Superior temporal gyrus (tissue), 1 donor: ENCODE data around the gene DRD3.

Source experiments
- DNase-seq: peaks from one replicate; pipeline ENCODE4 v3.0.0-alpha.2; 2016; ENCODE audit errors: extremely low spot score

Gene DRD3

DNA sequence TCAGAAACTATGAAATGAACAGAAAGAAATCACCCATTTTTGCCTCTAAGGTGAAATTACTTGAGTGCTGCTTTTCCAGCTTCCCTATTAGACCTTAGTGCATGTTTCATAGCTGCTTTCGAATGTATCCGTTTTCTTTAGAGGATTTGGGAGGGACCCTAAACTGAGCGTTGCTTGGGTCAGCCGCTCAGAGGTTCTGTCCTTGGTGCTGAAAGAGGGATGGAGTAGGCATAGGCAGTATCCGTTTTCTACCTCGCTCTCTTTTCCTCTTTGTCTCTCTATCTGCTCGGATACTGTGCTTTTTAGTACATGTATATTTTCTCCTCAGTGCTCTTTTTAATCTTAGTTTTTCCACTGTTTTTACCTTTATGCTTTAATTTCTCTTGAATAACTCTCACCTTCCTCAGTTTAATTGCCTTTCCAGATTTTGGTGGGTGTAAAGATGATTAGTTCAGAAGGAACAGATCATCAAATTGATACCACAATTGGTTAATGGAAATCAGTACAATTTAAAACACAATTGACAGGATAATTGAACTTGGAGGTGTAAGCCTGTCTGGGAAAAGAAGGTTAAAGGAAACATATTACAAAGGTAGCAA is at the start of gene DRD3:
Gene DRD3, minus strand, starts transcription at position 283 of the 599 bp plus-strand sequence. CDS start 7,060 bp downstream, outside the sequence.
- DNase-seq = no peak

DNA sequence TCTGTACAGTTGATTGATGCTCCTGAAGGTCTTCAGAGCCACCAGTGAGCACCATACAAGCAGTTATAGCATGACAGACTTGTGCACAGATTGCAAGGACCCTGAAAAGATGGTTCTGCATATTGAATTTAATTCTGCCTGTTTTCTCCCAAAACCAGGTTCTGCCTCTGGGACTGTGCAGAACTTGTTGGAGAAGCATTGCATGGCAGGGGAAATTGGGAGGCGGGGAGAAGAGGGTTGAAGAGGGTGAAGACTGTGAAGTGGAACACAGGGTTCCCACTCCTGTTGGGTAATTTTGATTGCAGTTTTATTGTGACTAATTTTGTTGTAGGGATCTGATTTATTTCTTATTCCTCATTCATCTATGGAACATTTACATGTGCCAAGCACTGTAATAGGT is 48.2 kb upstream of the DRD3 start:
- no peak for DNase-seq

DNA sequence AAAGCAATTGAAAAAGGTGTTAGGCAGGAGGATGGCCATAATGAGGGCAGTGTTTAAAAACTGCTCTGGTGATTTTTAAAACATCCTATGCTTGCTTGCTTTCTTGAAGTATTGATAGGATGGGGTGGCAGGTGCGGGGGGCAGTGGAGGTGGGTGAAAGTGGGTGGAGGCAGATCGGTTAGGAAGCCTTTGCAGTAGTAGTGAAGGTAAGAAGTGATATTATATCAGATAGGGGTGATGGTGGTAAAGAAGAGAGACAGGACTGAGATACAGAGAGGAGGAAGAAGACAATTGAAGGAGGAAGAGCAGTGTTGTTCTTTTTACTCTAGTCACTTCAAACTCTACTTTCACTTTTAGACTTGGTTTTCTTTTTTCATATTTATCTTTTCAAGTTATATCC is 47.5 kb upstream of the DRD3 start:
- DNase-seq = no peak

DNA sequence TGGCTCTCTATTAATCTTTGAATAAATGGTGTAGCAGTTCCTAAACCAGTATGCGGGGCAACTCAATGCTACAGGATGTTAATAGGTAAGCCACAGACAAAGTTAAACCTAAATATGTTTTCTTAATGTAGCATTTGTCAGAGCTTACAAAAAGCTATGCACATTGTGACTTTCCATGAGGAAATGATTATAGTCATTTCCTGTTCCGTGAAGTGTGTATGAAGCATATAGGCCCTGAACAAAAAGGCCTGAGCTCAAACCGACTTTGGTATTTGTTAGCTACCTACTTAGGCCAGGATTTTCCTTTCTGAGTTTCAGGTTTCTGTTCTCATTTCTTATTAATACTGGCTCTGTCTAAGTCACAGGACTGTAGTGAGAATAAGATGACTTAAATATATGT is 44.3 kb upstream of the DRD3 start:
- no peak for DNase-seq

DNA sequence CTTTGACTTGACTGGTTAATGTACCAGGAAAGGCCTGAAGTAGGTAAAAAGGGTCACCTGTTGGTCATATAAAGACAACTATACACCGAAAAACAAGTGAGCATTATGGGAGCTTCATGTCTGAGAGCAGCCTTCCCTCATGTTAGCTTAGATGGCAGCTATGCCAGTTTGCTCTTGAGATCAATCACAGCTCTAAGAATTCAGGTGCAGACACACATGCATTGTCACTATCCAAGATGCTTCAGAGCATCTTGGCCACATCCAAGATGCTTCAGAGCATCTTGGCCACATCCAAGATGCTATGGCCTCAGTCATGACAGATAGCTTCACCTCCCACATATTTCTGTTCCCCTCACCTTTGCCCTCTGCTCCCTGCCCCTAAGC is 43.0 kb upstream of the DRD3 start:
- no peak for DNase-seq

DNA sequence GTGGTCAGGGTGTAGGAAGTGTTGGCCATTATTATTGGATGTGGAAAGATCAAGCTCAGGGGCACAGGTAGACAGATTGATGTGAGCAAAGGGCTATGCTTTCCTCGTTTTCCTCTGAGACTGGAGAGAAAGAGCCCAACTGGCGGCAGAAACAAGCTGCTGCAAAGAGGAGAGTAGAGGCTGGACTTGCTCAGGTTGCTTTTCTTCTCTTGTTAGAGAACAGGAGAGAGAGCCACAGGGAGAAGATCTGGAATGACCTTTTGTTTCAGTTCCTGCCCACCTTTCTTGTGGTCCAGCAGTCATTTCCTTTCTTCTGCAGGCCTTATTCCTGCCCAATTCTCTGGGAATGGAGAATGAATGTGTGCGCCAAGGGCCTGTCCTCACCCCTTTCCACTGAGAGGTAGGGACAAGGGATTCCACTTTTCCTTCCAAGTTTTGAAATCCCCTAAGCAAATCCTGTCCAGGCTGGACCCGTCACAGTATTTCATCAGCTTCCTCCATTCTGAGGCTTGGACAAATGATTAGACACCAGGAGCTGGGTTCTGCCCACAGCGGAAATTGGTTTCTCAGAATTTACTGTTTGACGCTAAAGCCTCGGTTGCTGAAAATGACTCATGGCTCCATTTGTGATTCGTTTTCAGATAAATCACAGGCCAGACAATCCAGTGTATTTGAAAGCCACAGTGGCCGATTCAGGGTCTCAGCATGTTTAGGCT is 42.5 kb upstream of the DRD3 start:
- DNase-seq = no peak

DNA sequence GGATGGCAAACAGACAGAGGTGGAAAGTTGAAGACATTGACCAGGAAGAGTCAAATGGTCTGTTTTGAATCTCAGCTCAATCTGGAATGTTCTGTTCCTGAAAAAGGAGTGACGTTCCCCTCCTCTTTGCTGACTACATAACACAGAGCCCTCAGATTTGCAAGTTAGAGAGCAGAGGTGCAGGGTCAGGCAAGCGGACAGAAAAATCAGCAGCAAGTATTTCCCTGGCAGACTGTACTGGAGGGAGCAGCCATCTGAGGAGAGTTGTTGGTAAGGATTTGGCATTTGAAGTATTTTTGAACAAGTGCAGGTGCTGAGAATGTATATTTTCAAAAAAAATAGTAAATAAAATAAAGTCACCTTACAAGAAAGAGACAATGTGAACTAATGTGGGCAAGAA is 40.9 kb upstream of the DRD3 start:
- no peak for DNase-seq

DNA sequence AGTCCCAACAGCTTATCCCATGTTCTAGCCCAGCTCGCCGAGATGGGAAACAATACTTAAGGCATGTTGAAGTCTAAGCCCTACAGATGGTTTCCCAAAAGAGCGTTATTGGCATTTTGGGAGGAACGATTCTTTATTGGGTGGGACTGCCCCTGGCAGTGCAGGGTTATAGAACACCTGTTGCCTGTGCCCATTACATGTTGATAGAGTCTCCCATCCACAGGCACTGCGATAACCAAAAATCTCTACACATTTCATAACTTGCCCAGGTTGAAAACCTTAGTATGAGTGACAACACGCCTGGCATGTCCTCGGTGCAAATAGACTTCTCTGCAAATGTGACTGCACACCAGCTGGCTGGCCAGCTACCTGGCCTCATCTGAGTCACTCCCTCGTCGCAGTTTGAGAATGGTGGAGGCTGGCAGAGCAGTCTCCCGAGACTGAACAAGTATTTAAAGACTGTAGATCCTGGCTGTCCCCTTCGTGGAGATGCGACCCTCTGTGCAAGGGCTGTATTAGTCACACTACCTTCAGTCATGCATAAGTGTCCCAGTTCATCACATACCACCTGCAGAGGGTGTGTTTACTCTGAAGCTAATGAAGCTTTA is 39.8 kb upstream of the DRD3 start:
- DNase-seq = no peak

DNA sequence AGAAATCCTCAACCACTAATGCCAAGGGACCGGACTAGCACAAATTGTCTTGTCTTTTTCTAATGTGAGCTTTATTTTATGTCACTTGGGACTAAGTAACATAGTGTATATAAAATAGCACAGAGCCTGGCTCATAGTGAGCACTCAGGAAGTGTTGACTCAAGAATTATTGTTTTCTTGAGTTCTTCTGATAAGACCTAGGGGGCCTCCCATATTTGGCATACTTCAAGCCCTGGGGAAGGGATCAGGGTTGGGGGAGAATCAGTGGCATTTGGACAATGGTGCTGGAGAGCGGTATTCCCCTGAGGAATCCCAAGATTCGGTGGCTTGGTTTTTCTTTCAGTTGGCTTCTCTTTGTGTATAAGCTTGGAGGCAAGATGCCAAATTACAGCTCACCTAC is 39.2 kb upstream of the DRD3 start:
- DNase-seq = no peak

DNA sequence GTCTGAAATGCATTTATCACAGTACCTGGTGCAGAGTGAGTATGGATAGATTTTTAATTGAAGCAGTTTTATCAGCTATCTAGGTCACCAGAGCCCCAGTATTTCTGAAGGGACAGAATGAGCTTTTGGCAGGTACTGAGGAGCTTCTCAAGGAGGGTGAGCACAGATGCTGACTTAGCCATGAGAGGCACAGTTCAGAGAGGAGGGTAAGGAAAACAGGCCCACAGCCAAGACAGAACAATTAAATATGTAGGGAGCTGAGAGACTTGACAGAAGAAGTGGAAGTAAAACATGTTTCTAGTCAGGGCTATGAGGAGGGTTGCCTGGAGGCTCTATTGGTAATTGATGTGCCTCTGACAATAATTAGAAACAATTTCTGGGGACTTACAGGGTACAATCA is 38.4 kb upstream of the DRD3 start:
- DNase-seq = no peak

DNA sequence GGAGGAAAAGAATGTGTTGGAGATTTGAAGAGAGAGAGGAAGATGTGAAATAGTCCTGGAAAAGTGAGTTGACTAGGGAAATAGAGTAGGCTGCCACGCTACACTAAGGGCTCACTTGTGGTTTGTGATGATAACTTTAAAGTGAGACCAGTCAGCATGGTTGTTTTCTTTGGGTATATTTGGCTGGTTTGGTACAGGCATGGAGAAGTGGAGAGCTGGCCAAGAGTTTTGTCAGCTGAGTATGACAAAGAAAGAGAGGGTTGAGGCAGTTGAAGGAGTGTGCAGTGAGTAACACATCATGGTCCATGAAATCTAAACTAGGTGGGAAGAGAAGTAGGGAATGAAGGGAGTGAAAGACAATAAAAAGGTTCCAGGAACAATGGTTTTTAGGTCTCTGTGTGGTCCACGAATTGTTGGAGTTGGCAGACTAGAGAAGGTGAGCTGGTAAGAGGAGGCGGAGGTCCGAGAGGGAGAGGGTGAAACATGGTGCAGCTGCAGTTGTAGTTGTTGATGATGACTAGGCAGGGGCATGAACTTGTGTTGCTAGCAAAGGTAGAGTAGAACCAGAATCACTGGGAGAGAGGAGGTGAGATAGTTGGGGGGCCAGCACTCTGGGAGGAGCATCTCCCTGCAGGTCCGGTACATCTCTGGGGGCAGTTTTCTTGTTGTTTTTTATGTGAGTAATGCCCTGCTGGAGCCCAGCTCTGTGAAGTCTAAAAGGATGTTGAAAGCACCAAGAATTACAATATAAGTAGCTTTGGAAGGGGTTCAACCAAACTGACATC is 37.5 kb upstream of the DRD3 start:
- no peak for DNase-seq

DNA sequence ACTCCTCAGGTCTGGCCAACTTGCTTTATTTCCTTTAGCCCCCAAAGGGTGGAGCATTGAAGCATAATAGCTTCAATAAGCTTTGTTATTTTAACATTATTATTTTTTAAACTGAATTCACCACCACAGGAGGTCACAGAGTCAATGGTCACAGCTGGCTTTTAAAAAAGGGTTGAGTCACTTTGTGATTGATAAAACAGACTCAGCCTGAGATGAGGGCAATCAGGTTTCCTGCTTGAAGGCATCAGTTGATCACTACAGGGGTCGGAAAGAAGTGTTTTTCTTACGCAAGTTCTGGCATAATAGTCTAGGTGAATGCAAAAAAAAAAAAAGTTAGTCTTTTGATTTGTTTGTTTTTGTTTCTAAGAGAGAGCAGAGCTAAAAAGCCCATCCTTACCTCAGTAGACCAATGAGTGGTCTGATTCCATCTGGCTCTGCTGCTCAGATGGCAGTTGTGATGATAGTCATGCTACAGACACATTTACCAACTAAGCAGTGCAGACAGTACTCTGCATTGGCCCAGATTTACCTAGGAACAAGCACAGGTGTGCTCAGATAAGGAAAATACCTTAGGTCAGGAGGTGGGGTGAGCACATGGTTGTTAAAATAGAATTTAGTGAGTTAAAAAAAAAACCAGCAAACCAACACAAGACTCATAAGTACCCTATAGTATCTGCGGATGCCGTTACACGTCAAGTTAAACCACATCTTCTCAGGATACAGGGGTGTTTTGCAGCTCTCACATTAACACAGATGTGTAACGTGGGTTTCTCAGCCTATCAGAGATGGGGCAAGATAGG is 35.9 kb upstream of the DRD3 start:
- no peak for DNase-seq

DNA sequence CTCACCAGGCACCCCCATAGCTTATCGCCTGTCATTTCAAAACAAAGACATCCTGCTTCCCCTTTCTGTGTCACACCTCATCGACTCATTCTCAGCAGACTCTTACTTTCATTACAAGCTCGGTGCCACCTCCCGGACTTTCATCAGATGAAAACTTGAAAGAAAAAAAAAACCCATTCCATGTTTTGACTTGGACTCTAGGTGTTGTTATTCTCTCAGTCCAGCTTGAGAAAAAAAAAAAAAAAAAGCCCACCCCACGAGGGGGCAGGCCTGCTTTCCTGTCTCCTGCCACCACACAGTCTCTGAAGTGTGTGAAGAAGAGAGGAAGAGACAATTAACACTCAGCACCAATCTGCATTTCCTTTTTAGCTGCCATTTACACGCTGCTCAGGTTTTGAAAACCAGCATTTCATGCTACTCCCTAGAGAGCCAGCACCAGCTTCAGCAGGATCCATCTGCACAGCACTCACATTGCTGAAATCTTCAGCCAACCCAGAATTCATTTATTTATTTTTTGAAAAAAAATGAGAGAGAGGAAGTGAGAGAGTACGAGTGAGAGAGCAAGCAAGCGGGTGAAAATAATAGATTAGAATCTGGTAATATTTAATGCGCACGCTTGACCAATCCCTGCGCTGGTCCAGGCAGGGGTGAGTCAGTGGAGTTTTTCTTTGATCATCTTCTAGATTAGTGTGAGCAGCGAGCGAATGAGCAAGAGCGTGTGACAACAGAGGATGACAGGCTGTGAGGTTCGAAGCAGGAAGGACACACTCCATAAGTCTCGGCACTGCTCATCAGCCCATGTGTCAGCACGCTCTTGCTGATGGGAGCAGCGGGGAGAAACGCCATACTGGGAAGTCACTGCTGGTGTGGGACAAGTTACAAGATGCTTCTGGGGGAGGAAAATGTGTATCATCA is 35.0 kb upstream of the DRD3 start:
- no peak for DNase-seq

DNA sequence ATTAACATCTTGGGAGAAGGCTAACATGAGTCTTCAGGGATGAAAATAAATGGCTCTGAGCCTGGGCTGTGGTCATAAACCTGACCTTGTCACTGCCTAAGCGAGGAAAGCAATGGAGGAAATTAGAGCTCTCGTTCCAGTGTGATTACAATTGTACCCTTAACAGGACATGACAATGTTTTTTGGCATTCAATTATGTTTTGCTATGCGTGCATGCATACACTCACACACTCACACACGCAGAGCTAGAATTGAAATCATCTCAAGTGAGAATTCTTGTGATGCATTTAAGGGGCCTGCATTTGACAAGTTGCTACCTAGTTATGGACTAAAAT is 34.4 kb upstream of the DRD3 start:
- DNase-seq = no peak

DNA sequence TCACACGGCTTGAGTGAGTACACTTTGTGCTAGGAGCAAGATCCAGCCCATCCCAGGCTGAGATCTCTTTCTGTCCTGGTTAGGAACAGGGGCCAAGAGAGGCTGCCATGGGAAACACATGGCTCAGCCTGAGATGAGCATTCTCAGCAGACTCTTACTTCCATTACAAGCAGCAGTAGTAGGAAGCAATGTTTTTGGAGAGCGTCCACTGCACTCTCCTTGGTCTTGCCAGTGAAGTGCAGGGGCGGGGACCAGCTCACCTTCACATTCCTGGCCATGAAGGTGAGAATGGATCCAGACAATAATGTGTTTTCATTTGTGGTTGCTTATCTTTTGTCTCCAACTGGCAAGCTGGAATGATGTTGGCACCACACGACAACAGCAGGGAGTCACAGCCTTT is 33.8 kb upstream of the DRD3 start:
- no peak for DNase-seq

DNA sequence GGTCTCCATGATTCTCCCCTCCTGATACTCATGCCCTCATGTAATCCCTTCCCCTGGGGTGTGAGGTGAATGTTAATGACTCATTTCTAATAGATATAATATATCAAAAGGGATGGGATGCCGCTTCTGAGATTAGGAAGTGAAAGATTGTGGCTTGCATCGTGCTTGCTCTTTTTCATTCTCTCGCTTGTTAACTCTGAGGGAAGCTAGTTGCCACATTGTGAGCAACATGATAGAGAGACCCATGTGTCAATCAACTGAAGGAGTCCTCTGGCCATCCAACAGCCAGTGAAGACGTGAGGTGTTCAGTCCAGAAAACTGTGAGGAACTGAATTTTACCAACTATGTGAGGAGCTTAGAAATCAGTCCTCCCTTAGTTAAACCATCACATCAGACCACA is 28.9 kb upstream of the DRD3 start:
- DNase-seq = no peak

DNA sequence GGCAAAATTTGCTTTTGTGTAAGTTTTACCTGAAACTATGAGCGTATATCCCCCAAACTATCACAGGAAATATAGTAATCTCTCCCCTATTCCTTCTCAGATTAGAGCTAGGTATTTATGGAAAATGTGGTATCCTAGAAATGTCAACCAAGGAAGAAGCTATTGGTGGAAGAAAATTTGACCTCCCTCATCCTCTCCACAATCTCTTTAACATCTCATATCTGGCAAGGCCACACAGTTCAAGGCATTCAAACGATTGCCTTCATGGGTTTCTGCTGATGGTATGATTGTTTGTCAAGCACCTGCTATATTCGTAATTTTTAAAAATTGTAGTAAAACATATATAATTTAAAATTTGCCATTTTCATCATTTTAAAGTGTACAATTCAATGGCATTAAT is 27.5 kb upstream of the DRD3 start:
- DNase-seq = no peak

DNA sequence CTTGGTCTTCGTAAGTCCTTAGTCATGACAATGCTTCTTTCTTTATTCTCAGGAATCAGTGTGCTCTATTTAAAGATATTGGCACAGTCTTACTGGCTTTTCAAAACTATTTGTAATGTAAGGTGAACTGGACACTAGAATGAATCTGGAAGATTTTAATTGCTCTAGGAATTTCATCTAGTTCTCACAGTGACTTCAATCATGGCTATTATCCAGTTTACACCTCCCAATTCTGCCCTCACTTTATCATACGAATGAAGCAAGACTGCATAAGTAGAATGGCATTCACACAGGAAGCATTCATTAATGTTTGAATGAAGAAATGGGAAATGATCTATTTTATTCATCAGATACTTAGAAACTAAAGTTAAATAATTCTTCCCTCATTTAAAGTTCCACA is 26.7 kb upstream of the DRD3 start:
- DNase-seq = no peak

DNA sequence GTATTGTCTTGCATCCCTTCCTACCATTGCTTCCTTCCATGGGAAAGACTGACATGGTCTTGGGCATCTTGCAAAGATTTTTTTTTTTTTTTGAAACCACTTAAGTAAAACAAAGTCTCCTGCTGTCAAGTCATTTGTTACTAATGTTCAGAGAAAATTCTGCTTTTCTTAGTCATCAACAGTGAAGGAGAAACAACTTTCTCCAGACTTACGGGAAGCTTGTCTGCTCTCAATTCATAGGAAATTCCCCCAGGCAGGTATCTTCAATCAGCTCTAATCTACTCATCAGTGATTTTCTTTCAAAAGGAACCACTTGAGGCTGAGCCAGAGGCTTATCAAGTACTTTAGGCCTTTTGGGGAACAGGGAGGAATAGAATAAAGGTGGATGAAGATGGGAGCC is 15.9 kb upstream of the DRD3 start:
- no peak for DNase-seq

DNA sequence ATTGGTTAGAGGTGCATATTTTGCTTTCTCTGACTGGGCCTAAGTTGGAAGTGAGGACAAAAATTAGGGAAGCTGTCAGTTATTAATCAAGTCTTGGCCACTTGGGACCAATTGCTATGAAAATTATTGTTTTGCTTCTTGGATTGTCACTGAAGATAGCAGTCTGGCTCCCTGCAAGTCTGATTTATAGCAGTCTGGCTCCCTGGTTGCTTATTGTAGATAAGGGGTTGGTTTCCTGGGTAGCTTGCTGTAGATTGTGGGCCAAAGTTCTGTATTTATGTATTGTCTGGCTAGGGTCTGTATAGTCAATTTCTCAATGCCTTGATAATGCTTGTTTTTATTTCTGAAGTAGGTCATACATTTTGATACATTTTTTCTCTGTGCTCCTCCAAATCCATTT is 13.3 kb upstream of the DRD3 start:
- DNase-seq = no peak

DNA sequence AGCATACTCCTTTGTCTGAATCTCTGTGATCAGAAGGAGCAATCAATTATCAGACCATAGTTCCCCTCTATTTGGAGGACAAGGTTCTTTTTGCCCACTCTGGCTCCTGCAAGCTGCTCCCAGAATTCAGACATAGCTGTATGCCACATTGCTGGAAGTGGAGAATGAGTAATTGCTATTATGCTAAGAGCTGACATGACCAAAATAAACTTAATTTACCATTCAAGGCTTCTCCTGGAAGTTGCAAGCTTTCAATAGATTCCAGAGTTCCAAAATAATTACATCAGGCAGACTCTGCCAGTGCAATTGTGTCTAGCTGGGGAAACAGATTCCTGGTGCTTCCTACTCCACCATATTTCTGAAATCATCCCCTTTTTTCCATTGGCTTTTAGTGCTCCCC is 7.6 kb upstream of the DRD3 start:
- no peak for DNase-seq
